ENCODE data around the gene SRGAP2C. TPM values are rescaled to one million over a fixed set of nuclear protein-coding genes. Genes with fewer than 3 reads are reported as not detected.
"Not testable (repeated sequence)": the region's sequence is repeated elsewhere in the genome, so short reads cannot be mapped to it uniquely, and the experiment has no call there.

The SRGAP2C gene
- total and polyA plus RNA-seq, 2 of the 13 experiments (the other 11 are each of a cell fraction or from before 2014, with no cell fraction given), result 6.9 to 8.4 TPM

DNA sequence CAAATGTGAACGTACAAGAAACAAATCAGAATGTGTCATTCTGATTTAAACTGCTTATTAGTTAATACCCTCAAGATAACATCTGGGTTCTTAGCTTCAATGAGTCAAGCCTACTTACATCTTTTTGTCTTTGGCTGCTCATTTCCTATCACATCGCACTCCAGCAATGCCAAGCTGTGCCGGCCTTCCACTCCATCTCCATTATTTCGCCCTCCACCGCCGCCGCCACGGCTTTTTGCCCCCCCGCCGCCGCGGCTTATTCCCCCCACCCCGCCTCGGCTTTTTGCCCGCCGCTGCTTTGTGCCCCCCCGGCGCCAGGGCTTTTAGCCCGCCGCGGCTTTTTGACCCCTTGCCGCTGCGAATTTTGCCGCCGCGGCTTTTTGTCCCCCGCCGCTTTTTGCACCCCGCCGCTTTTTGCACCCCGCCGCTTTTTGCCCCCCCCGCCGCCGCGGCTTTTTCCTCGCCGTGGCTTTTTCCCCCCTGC lies 211.0 kb downstream of the SRGAP2C start:
- ATAC-seq; CTCF ChIA-PET (ENCODE audit: low intra/inter-chr PET ratio, low total read pairs): not testable (repeated sequence)
- H3K4me2 ChIP-seq (ENCODE audit: low read depth, low read length), result peak overlapping the region; percentile 27; the same call in 1 of the 2 replicates

DNA sequence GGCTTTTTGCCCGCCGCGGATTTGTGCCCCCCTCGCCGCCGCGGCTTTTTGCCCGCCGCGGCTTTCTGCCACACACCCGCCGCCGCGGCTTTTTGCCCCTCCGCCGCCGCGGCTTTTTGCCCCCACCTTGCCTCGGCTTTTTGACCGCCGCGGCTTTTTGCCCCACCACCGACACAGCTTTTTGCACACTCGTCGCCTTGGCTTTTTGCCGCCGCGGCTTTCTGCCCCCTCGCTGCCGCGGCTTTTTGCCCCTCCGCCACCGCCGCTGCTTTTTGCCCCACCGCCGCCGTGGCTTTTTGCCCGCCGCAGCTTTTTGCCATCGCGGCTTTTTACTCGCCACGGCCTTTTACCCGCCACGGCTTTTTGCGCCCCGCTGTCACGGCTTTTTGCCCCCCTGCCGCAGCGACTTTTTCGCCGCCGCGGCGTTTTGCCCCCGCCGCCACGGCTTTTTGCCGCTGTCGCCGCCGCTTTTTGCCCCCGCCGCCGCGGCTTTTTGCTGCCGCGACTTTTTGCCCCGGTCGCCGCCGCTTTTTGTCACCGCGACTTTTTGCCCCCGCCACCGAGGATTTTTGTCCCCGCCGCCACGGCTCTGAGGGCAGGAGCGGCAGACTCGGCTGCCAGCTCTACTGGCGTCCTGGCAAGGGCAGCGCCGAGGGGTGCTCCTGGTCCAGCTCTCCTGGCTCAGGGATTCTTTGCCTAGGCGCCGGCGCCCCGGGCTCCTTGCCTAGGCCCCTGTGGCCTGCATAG lies 211.7 kb downstream of the SRGAP2C start:
- H3K4me2 ChIP-seq (ENCODE audit: low read depth, low read length), result peak overlapping the region; percentile 55
- intact Hi-C loops (cut with micrococcal nuclease; ENCODE audit: unreplicated experiment); CTCF ChIA-PET (ENCODE audit: low intra/inter-chr PET ratio, low total read pairs); H3K79me2 ChIP-seq (ENCODE audit: insufficient read depth, low read length); H3K36me3 ChIP-seq (replicated peaks in 1 of 2; ENCODE audit: control insufficient read depth in 1 of 2, insufficient read depth in 2 of 2, low read length in 2 of 2); H3K27ac ChIP-seq (ENCODE audit: extremely low read length, insufficient read depth, low read length); FAIRE-seq; ATAC-seq; in situ Hi-C loops (cut with HindIII; ENCODE audit: extremely low pct_ligation_motif_present, low pct_unique_long_range_greater_than_20kb); H4K20me1 ChIP-seq (ENCODE audit: insufficient read depth, low read length); H3K4me1 ChIP-seq (ENCODE audit: insufficient read depth, low read length); H3K9me3 ChIP-seq (ENCODE audit: low read length); H2AFZ ChIP-seq (ENCODE audit: low read length); POLR2A ChIA-PET; H3K9ac ChIP-seq (ENCODE audit: insufficient read depth, low read depth, low read length); H3K27me3 ChIP-seq (ENCODE audit: control insufficient read depth in 1 of 2, insufficient read depth in 2 of 2, low read length in 2 of 2); BruUV-seq (replicated peaks); DNase-seq (ENCODE audit: low spot score): not testable (repeated sequence)
- WGBS (ENCODE audit: low lambda C conversion rate), result 9% methylated on average over 82 of the region's 88 CpGs
- H3K4me3 ChIP-seq (replicated peaks in 1 of 3; ENCODE audit: insufficient read depth in 1 of 3, low read depth in 2 of 3, low read length in 3 of 3), result peak overlapping the region; percentile 58 to 66 (median 59); a peak in 4 of 6 replicates
- TF ChIP-seq KMT2B (CRISPR knock-in tag; IDR thresholded peaks at IDR 0.05) (0 out of 2 replicates have a peak, but pooled peaks have one; percentile 29), ASH2L (IDR thresholded peaks at IDR 0.05; ENCODE audit: insufficient read length, low read depth, low read length) (peak; percentile 42), ZMYM3 (CRISPR knock-in tag; IDR thresholded peaks at IDR 0.05) (peak; percentile 82), HNRNPL (IDR thresholded peaks at IDR 0.05; ENCODE audit: low read depth, low read length) (peak; percentile 82)
- TF ChIP-seq, protein P1, sequence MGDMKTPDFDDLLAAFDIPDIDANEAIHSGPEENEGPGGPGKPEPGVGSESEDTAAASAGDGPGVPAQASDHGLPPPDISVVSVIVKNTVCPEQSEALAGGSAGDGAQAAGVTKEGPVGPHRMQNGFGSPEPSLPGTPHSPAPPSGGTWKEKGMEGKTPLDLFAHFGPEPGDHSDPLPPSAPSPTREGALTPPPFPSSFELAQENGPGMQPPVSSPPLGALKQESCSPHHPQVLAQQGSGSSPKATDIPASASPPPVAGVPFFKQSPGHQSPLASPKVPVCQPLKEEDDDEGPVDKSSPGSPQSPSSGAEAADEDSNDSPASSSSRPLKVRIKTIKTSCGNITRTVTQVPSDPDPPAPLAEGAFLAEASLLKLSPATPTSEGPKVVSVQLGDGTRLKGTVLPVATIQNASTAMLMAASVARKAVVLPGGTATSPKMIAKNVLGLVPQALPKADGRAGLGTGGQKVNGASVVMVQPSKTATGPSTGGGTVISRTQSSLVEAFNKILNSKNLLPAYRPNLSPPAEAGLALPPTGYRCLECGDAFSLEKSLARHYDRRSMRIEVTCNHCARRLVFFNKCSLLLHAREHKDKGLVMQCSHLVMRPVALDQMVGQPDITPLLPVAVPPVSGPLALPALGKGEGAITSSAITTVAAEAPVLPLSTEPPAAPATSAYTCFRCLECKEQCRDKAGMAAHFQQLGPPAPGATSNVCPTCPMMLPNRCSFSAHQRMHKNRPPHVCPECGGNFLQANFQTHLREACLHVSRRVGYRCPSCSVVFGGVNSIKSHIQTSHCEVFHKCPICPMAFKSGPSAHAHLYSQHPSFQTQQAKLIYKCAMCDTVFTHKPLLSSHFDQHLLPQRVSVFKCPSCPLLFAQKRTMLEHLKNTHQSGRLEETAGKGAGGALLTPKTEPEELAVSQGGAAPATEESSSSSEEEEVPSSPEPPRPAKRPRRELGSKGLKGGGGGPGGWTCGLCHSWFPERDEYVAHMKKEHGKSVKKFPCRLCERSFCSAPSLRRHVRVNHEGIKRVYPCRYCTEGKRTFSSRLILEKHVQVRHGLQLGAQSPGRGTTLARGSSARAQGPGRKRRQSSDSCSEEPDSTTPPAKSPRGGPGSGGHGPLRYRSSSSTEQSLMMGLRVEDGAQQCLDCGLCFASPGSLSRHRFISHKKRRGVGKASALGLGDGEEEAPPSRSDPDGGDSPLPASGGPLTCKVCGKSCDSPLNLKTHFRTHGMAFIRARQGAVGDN (CRISPR knock-in tag; IDR thresholded peaks at IDR 0.05), result peak; percentile 29; the same call in 1 of the 2 replicates

More for the DNA sequence above, 211.0 kb downstream of the SRGAP2C start:
- in situ Hi-C loops (cut with HindIII; ENCODE audit: extremely low pct_ligation_motif_present, low pct_unique_long_range_greater_than_20kb); intact Hi-C loops (cut with micrococcal nuclease; ENCODE audit: unreplicated experiment); FAIRE-seq; H3K27me3 ChIP-seq (ENCODE audit: control insufficient read depth in 1 of 2, insufficient read depth in 2 of 2, low read length in 2 of 2); H3K9ac ChIP-seq (ENCODE audit: insufficient read depth, low read depth, low read length); H3K27ac ChIP-seq (ENCODE audit: extremely low read length, insufficient read depth, low read length); H4K20me1 ChIP-seq (ENCODE audit: insufficient read depth, low read length); POLR2A ChIA-PET; BruUV-seq (replicated peaks); H3K9me3 ChIP-seq (ENCODE audit: low read length); DNase-seq (ENCODE audit: low spot score); H3K4me1 ChIP-seq (ENCODE audit: insufficient read depth, low read length); H3K36me3 ChIP-seq (replicated peaks in 1 of 2; ENCODE audit: control insufficient read depth in 1 of 2, insufficient read depth in 2 of 2, low read length in 2 of 2); H2AFZ ChIP-seq (ENCODE audit: low read length); H3K79me2 ChIP-seq (ENCODE audit: insufficient read depth, low read length): not testable (repeated sequence)
- WGBS (ENCODE audit: low lambda C conversion rate), result 24% methylated on average over 38 of the region's 38 CpGs
- H3K4me3 ChIP-seq (replicated peaks in 1 of 3; ENCODE audit: insufficient read depth in 1 of 3, low read depth in 2 of 3, low read length in 3 of 3), result peak overlapping the region; percentile 37 to 58 (median 40); a peak in 4 of 6 replicates
- TF ChIP-seq, protein P2, sequence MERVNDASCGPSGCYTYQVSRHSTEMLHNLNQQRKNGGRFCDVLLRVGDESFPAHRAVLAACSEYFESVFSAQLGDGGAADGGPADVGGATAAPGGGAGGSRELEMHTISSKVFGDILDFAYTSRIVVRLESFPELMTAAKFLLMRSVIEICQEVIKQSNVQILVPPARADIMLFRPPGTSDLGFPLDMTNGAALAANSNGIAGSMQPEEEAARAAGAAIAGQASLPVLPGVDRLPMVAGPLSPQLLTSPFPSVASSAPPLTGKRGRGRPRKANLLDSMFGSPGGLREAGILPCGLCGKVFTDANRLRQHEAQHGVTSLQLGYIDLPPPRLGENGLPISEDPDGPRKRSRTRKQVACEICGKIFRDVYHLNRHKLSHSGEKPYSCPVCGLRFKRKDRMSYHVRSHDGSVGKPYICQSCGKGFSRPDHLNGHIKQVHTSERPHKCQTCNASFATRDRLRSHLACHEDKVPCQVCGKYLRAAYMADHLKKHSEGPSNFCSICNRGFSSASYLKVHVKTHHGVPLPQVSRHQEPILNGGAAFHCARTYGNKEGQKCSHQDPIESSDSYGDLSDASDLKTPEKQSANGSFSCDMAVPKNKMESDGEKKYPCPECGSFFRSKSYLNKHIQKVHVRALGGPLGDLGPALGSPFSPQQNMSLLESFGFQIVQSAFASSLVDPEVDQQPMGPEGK (CRISPR knock-in tag; IDR thresholded peaks at IDR 0.05), result peak; percentile 72
